ENCODE data around the gene RGS9BP. TPM values are rescaled to one million over a fixed set of nuclear protein-coding genes. Genes with fewer than 3 reads are reported as not detected.

RGS9BP gene
- total RNA-seq, 2 experiments from 2014 or later, result 0.54 to 0.72 TPM

- H3K4me1 ChIP-seq (ENCODE audit: insufficient read depth, low read length, poor library complexity, severe bottlenecking), result peaks cover under 1% of the 10 kb centered on the region
- no peaks in the 10 kb centered on the region for H3K9me3 ChIP-seq (ENCODE audit: low read length)
- no peak overlapping the region for H3K4me2 ChIP-seq (ENCODE audit: low read length)
- no peaks in the 10 kb centered on the region for H4K20me1 ChIP-seq (ENCODE audit: insufficient read depth, low read length)
- intact Hi-C loops (cut with micrococcal nuclease; ENCODE audit: unreplicated experiment), result no loop called here
- no peak for DNase-seq (ENCODE audit: low spot score)
- no peaks in the 10 kb centered on the region for H3K36me3 ChIP-seq (ENCODE audit: insufficient read depth, low read length)
- H2AFZ ChIP-seq (ENCODE audit: low read length), result no peak overlapping the region
- no peak overlapping the region for H3K4me3 ChIP-seq (ENCODE audit: low read depth, low read length, poor library complexity, severe bottlenecking)
- H3K9me2 ChIP-seq (ENCODE audit: insufficient read depth, low read length), result no peaks in the 10 kb centered on the region
- H3K79me2 ChIP-seq (ENCODE audit: insufficient read depth, low read depth, low read length), result no peaks in the 10 kb centered on the region
- H3K27ac ChIP-seq (ENCODE audit: low read depth, low read length, poor library complexity, severe bottlenecking), result no peak overlapping the region
- no TSS peak for BruUV-seq (replicated peaks)
- CTCF ChIA-PET (ENCODE audit: unreplicated experiment), result no interaction called here
- TF ChIP-seq EZH2phosphoT487 (IDR thresholded peaks at IDR 0.05; ENCODE audit: borderline replicate concordance, low read depth, low read length), result no peak
- TF ChIP-seq, protein P1, sequence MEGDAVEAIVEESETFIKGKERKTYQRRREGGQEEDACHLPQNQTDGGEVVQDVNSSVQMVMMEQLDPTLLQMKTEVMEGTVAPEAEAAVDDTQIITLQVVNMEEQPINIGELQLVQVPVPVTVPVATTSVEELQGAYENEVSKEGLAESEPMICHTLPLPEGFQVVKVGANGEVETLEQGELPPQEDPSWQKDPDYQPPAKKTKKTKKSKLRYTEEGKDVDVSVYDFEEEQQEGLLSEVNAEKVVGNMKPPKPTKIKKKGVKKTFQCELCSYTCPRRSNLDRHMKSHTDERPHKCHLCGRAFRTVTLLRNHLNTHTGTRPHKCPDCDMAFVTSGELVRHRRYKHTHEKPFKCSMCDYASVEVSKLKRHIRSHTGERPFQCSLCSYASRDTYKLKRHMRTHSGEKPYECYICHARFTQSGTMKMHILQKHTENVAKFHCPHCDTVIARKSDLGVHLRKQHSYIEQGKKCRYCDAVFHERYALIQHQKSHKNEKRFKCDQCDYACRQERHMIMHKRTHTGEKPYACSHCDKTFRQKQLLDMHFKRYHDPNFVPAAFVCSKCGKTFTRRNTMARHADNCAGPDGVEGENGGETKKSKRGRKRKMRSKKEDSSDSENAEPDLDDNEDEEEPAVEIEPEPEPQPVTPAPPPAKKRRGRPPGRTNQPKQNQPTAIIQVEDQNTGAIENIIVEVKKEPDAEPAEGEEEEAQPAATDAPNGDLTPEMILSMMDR (conservative IDR thresholded peaks at IDR 0.05; ENCODE audit: low read length), result no peak
- POLR2A ChIA-PET, result no interaction called here
Observed at GRCh38 chr19:32680986-32681385, 5.3 kb downstream of the RGS9BP start.

GRCh38 chr19:32682317-32682716 is 6.7 kb downstream of the RGS9BP start:
- H3K4me3 ChIP-seq (ENCODE audit: low read depth, low read length, poor library complexity, severe bottlenecking), result no peak overlapping the region
- H4K20me1 ChIP-seq (ENCODE audit: insufficient read depth, low read length), result no peaks in the 10 kb centered on the region
- H3K27ac ChIP-seq (ENCODE audit: low read depth, low read length, poor library complexity, severe bottlenecking), result no peak overlapping the region
- no peaks in the 10 kb centered on the region for H3K79me2 ChIP-seq (ENCODE audit: insufficient read depth, low read depth, low read length)
- no TSS peak for BruUV-seq (replicated peaks)
- no peaks in the 10 kb centered on the region for H3K9me3 ChIP-seq (ENCODE audit: low read length)
- no peaks in the 10 kb centered on the region for H3K36me3 ChIP-seq (ENCODE audit: insufficient read depth, low read length)
- H3K9me2 ChIP-seq (ENCODE audit: insufficient read depth, low read length), result no peaks in the 10 kb centered on the region
- H3K4me2 ChIP-seq (ENCODE audit: low read length), result no peak overlapping the region
- no peaks in the 10 kb centered on the region for H3K4me1 ChIP-seq (ENCODE audit: insufficient read depth, low read length, poor library complexity, severe bottlenecking)
- DNase-seq (ENCODE audit: low spot score), result no peak
- ChIA-PET POLR2A (interaction anchor here (0.6 kb wide), 2 partner anchors 107 to 1311 kb away, joined by 6 to 9 read pairs; no protein-coding TSS in a partner anchor), CTCF (ENCODE audit: unreplicated experiment) (no interaction called here)
- H2AFZ ChIP-seq (ENCODE audit: low read length), result no peak overlapping the region
- TF ChIP-seq, protein P1 (conservative IDR thresholded peaks at IDR 0.05; ENCODE audit: low read length), result no peak
- TF ChIP-seq EZH2phosphoT487 (IDR thresholded peaks at IDR 0.05; ENCODE audit: borderline replicate concordance, low read depth, low read length), result no peak
- intact Hi-C loops (cut with micrococcal nuclease; ENCODE audit: unreplicated experiment), result no loop called here

DNA sequence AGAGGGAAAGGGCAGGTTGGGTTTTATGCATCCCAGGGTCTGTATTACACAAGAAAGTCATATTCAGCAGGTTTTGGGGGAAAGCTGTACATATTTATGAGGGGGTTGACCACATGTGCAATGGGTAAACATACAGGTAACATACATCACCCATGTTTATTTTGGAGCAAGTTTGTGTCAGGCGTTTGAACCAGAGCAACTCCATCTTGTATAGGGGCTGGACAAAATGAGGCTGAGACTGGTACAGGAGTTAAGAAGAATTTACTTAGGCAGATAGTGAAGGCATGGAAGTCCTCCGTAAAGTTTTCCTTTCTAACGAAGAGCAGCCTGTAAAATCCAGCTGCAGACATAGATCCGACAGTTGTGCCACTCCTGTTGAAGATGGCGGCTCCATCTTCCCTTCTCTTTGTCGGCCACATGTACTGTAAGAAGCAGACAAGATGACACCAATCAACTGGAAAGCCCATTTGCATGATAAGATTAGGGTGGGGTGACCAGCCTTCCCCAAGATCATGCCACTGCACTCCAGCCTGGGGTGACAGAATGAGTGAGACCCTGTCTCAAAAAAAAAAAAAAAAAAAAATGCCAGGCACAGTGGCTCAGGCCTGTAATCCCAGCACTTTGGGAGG is 11.3 kb downstream of the RGS9BP start:
- no peaks in the 10 kb centered on the region for H3K79me2 ChIP-seq (ENCODE audit: insufficient read depth, low read depth, low read length)
- H4K20me1 ChIP-seq (ENCODE audit: insufficient read depth, low read length), result no peaks in the 10 kb centered on the region
- H3K4me3 ChIP-seq (ENCODE audit: low read depth, low read length, poor library complexity, severe bottlenecking), result no peak overlapping the region
- CTCF ChIA-PET (ENCODE audit: unreplicated experiment), result no interaction called here
- H3K36me3 ChIP-seq (ENCODE audit: insufficient read depth, low read length), result no peaks in the 10 kb centered on the region
- no peak for DNase-seq (ENCODE audit: low spot score)
- H3K9me3 ChIP-seq (ENCODE audit: low read length), result no peaks in the 10 kb centered on the region
- no peak overlapping the region for H2AFZ ChIP-seq (ENCODE audit: low read length)
- H3K27ac ChIP-seq (ENCODE audit: low read depth, low read length, poor library complexity, severe bottlenecking), result no peak overlapping the region
- no peak overlapping the region for H3K4me2 ChIP-seq (ENCODE audit: low read length)
- no TSS peak for BruUV-seq (replicated peaks)
- no peaks in the 10 kb centered on the region for H3K9me2 ChIP-seq (ENCODE audit: insufficient read depth, low read length)
- intact Hi-C loops (cut with micrococcal nuclease; ENCODE audit: unreplicated experiment), result no loop called here
- H3K4me1 ChIP-seq (ENCODE audit: insufficient read depth, low read length, poor library complexity, severe bottlenecking), result peaks cover 19% of the 10 kb centered on the region
- TF ChIP-seq, protein P1 (conservative IDR thresholded peaks at IDR 0.05; ENCODE audit: low read length), result no peak
- TF ChIP-seq EZH2phosphoT487 (IDR thresholded peaks at IDR 0.05; ENCODE audit: borderline replicate concordance, low read depth, low read length), result no peak
- POLR2A ChIA-PET, result no interaction called here

Measured in OCI-LY7 (cell line).